SU-DHL-6 (cell line): ENCODE measurements around the gene NFIA.

ENCODE experiments used
- H2AFZ ChIP-seq: fragments of 200-600 bp; sonication (generic); 2 replicates; pipeline ENCODE4 v1.6.1; 2014; ENCODE audit warnings: low read depth, mild to moderate bottlenecking, moderate library complexity, mixed read lengths, antibody characterized with exemption, low read length; ENCODE audit not compliant: severe bottlenecking
- H3F3A ChIP-seq: fragments of 200-600 bp; shearing (Covaris generic); 2 replicates; pipeline ENCODE4 v1.6.0; 2016; ENCODE audit warnings: antibody characterized with exemption, mild to moderate bottlenecking; ENCODE audit not compliant: insufficient read depth
- H3K27ac ChIP-seq: fragments of 200-600 bp; sonication (generic); 2 replicates; pipeline ENCODE4 v1.5.1; 2016; ENCODE audit warnings: low read depth, mild to moderate bottlenecking, low read length, moderate library complexity, mixed read lengths
- H3K27me3 ChIP-seq: fragments of 200-600 bp; sonication (generic), shearing (Covaris generic); 2 replicates; pipeline ENCODE4 v1.6.0; 2014; ENCODE audit warnings: mild to moderate bottlenecking, low read length
- H3K36me3 ChIP-seq: fragments of 200-600 bp; sonication (generic); 2 replicates; pipeline ENCODE4 v1.6.1; 2014; ENCODE audit warnings: mild to moderate bottlenecking, low read length, mixed read lengths
- H3K4me2 ChIP-seq: fragments of 300-600, 200-600 bp; shearing (Covaris generic), sonication (generic); 2 replicates; pipeline ENCODE4 v1.6.0; 2014; ENCODE audit warnings: low read length, low read depth, mild to moderate bottlenecking; ENCODE audit not compliant: poor library complexity, severe bottlenecking
- H3K4me3 ChIP-seq: fragments of 200-600 bp; sonication (generic); 2 replicates; pipeline ENCODE4 v1.5.1; 2014; ENCODE audit warnings: antibody characterized with exemption, low read length, mild to moderate bottlenecking, mixed read lengths; ENCODE audit not compliant: insufficient read depth, poor library complexity, severe bottlenecking
- H3K79me2 ChIP-seq: fragments of 200-600 bp; sonication (generic); 2 replicates; pipeline ENCODE4 v1.6.1; 2014; ENCODE audit warnings: mild to moderate bottlenecking, low read length, moderate library complexity; ENCODE audit not compliant: insufficient read depth
- H3K9ac ChIP-seq: fragments of 200-600 bp; sonication (generic); 2 replicates; pipeline ENCODE4 v1.7.0; 2014; ENCODE audit warnings: mild to moderate bottlenecking, low read length
- H3K9me2 ChIP-seq: fragments of 200-600 bp; sonication (generic); replicated peaks from 2 replicates; pipeline ENCODE4 v1.6.1; 2014; ENCODE audit warnings: low read length; ENCODE audit not compliant: insufficient read depth
- H3K9me3 ChIP-seq: fragments of 200-600 bp; sonication (generic); 2 replicates; pipeline ENCODE4 v1.6.1; 2014; ENCODE audit warnings: low read length, mixed read lengths; ENCODE audit not compliant: insufficient read depth
- H4K20me1 ChIP-seq: fragments of 200-600 bp; sonication (generic); 2 replicates; pipeline ENCODE4 v1.6.1; 2014; ENCODE audit warnings: low read depth, mild to moderate bottlenecking, antibody characterized with exemption, low read length, moderate library complexity, mixed read lengths
- CTCF ChIP-seq: fragments of 200-600 bp; sonication (generic); IDR thresholded peaks from one replicate; pipeline ENCODE4 v1.5.1; 2017; ENCODE audit warnings: antibody characterized with exemption, mild to moderate bottlenecking, low read length, moderate library complexity; ENCODE audit not compliant: insufficient read depth, poor library complexity, severe bottlenecking
- EZH2phosphoT487 ChIP-seq: fragments of 200-600 bp; sonication (generic), shearing (Covaris generic); conservative IDR thresholded peaks from 2 replicates; pipeline ENCODE4 v1.6.1; 2018; ENCODE audit warnings: mild to moderate bottlenecking, antibody characterized with exemption, low read length, moderate library complexity, mixed read lengths

NFIA gene

GRCh38 chr1:61460191-61460590 is 377.8 kb downstream of the NFIA start:
- Histone ChIP-seq H3F3A (no peaks in the 10 kb centered on the region), H3K4me3 (no peak overlapping the region), H3K9me3 (no peaks in the 10 kb centered on the region), H3K79me2 (no peaks in the 10 kb centered on the region), H4K20me1 (no peaks in the 10 kb centered on the region), H3K9me2 (no peaks in the 10 kb centered on the region), H3K36me3 (no peaks in the 10 kb centered on the region), H3K4me2 (no peak overlapping the region), H3K9ac (no peak overlapping the region), H3K27me3 (no peaks in the 10 kb centered on the region), H3K27ac (no peak overlapping the region), H2AFZ (no peak overlapping the region)
- no peak for TF ChIP-seq CTCF
- no peak for TF ChIP-seq EZH2phosphoT487

- H2AFZ ChIP-seq, result no peak overlapping the region
- no peak overlapping the region for H3K9ac ChIP-seq
- no peaks in the 10 kb centered on the region for H3K9me3 ChIP-seq
- H3K4me2 ChIP-seq, result no peak overlapping the region
- TF ChIP-seq CTCF, result no peak
- no peak for TF ChIP-seq EZH2phosphoT487
- no peaks in the 10 kb centered on the region for H3K36me3 ChIP-seq
- H3K4me3 ChIP-seq, result no peak overlapping the region
- no peaks in the 10 kb centered on the region for H4K20me1 ChIP-seq
- H3K9me2 ChIP-seq, result no peaks in the 10 kb centered on the region
- no peak overlapping the region for H3K27ac ChIP-seq
- no peaks in the 10 kb centered on the region for H3F3A ChIP-seq
- H3K27me3 ChIP-seq, result no peaks in the 10 kb centered on the region
- no peaks in the 10 kb centered on the region for H3K79me2 ChIP-seq
Observed at GRCh38 chr1:61461406-61462384, 379.3 kb downstream of the NFIA start.

- Histone ChIP-seq H3K4me3 (no peak overlapping the region), H3K36me3 (no peaks in the 10 kb centered on the region), H3K9me2 (no peaks in the 10 kb centered on the region), H3K9me3 (no peaks in the 10 kb centered on the region), H3K79me2 (no peaks in the 10 kb centered on the region), H3K27ac (no peak overlapping the region), H3F3A (no peaks in the 10 kb centered on the region), H3K4me2 (no peak overlapping the region), H4K20me1 (no peaks in the 10 kb centered on the region), H2AFZ (no peak overlapping the region), H3K27me3 (no peaks in the 10 kb centered on the region), H3K9ac (no peak overlapping the region)
- no peak for TF ChIP-seq CTCF
- no peak for TF ChIP-seq EZH2phosphoT487
Observed at GRCh38 chr1:61462628-61463027, 380.3 kb downstream of the NFIA start.
